IPS-20b (cell line): ENCODE measurements around the gene NCDN.

Experiments
- H3K27ac ChIP-seq: one replicate; pipeline ENCODE4 v1.5.1; 2013; ENCODE audit warnings: low read length
- H3K27me3 ChIP-seq: 2 replicates; pipeline ENCODE4 v1.6.1; 2013; ENCODE audit warnings: mild to moderate bottlenecking, low read length, inconsistent platforms; ENCODE audit not compliant: insufficient read depth
- H3K36me3 ChIP-seq: 2 replicates; pipeline ENCODE4 v1.6.1; 2013; ENCODE audit warnings: low read depth, mild to moderate bottlenecking, inconsistent platforms, low read length, moderate library complexity; ENCODE audit not compliant: insufficient read depth
- H3K4me1 ChIP-seq: 2 replicates; pipeline ENCODE4 v1.6.1; 2013; ENCODE audit warnings: mild to moderate bottlenecking, control low read depth, inconsistent platforms, low read length, moderate library complexity; ENCODE audit not compliant: insufficient read depth
- H3K4me3 ChIP-seq: 2 replicates; pipeline ENCODE4 v1.5.1; 2013; ENCODE audit warnings: mild to moderate bottlenecking, low read length, inconsistent platforms
- H3K9ac ChIP-seq: 2 replicates; pipeline ENCODE4 v1.6.1; 2013; ENCODE audit warnings: low read depth, mild to moderate bottlenecking, inconsistent platforms, low read length, moderate library complexity
- H3K9me3 ChIP-seq: 2 replicates; pipeline ENCODE4 v1.6.1; 2013; ENCODE audit warnings: mild to moderate bottlenecking, low read depth, low read length, inconsistent platforms; ENCODE audit not compliant: insufficient read depth

The NCDN gene

GRCh38 chr1:35533586-35533985 is 24.0 kb upstream of the NCDN start:
- peaks cover 33% of the 10 kb centered on the region for H3K36me3 ChIP-seq
- peaks cover 7% of the 10 kb centered on the region; the same call in 1 of the 2 replicates for H3K9me3 ChIP-seq
- no peaks in the 10 kb centered on the region for H3K27me3 ChIP-seq
- no peak overlapping the region for H3K4me3 ChIP-seq
- peaks cover 36% of the 10 kb centered on the region for H3K4me1 ChIP-seq
- H3K9ac ChIP-seq = no peak overlapping the region
- no peak overlapping the region for H3K27ac ChIP-seq

GRCh38 chr1:35535243-35535642 is 22.4 kb upstream of the NCDN start:
- H3K36me3 ChIP-seq = peaks cover 22% of the 10 kb centered on the region
- peaks cover 6% of the 10 kb centered on the region; the same call in 1 of the 2 replicates for H3K9me3 ChIP-seq
- no peak overlapping the region for H3K4me3 ChIP-seq
- no peaks in the 10 kb centered on the region for H3K27me3 ChIP-seq
- no peak overlapping the region for H3K27ac ChIP-seq
- H3K9ac ChIP-seq = no peak overlapping the region
- H3K4me1 ChIP-seq = peaks cover 47% of the 10 kb centered on the region

- no peaks in the 10 kb centered on the region for H3K9me3 ChIP-seq
- H3K4me1 ChIP-seq = peaks cover 47% of the 10 kb centered on the region
- H3K27me3 ChIP-seq = no peaks in the 10 kb centered on the region
- H3K9ac ChIP-seq = no peak overlapping the region
- no peak overlapping the region for H3K4me3 ChIP-seq
- H3K27ac ChIP-seq = no peak overlapping the region
- H3K36me3 ChIP-seq = peaks cover 19% of the 10 kb centered on the region
Measured at GRCh38 chr1:35536556-35537162, 20.9 kb upstream of the NCDN start.

GRCh38 chr1:35537806-35538205 is 19.8 kb upstream of the NCDN start:
- Histone ChIP-seq H3K9ac (no peak overlapping the region), H3K36me3 (peaks cover 23% of the 10 kb centered on the region), H3K27me3 (no peaks in the 10 kb centered on the region), H3K9me3 (no peaks in the 10 kb centered on the region), H3K4me1 (peaks cover 47% of the 10 kb centered on the region), H3K4me3 (no peak overlapping the region), H3K27ac (no peak overlapping the region)

- Histone ChIP-seq H3K4me3 (no peak overlapping the region), H3K9me3 (no peaks in the 10 kb centered on the region), H3K27ac (no peak overlapping the region), H3K27me3 (no peaks in the 10 kb centered on the region), H3K4me1 (peaks cover 43% of the 10 kb centered on the region), H3K9ac (no peak overlapping the region), H3K36me3 (peaks cover 32% of the 10 kb centered on the region)
Measured at GRCh38 chr1:35539073-35539823, 18.4 kb upstream of the NCDN start.

GRCh38 chr1:35539824-35540261 is 17.8 kb upstream of the NCDN start:
- H3K9me3 ChIP-seq = no peaks in the 10 kb centered on the region
- H3K4me3 ChIP-seq = no peak overlapping the region
- H3K27me3 ChIP-seq = no peaks in the 10 kb centered on the region
- H3K36me3 ChIP-seq = peaks cover 38% of the 10 kb centered on the region
- peaks cover 43% of the 10 kb centered on the region for H3K4me1 ChIP-seq
- H3K27ac ChIP-seq = no peak overlapping the region
- no peak overlapping the region for H3K9ac ChIP-seq

GRCh38 chr1:35544976-35545375 is 12.6 kb upstream of the NCDN start:
- H3K9ac ChIP-seq = no peak overlapping the region
- H3K4me1 ChIP-seq = peaks cover 3% of the 10 kb centered on the region
- H3K9me3 ChIP-seq = no peaks in the 10 kb centered on the region
- no peaks in the 10 kb centered on the region for H3K27me3 ChIP-seq
- H3K4me3 ChIP-seq = no peak overlapping the region
- peaks cover 79% of the 10 kb centered on the region for H3K36me3 ChIP-seq
- H3K27ac ChIP-seq = peak overlapping the region; percentile 25

GRCh38 chr1:35546614-35547013 is 11.0 kb upstream of the NCDN start:
- Histone ChIP-seq H3K4me3 (no peak overlapping the region), H3K36me3 (peaks cover 84% of the 10 kb centered on the region), H3K9ac (no peak overlapping the region)

GRCh38 chr1:35553851-35554250 is 3.7 kb upstream of the NCDN start:
- Histone ChIP-seq H3K4me1 (peaks cover 28% of the 10 kb centered on the region), H3K27me3 (no peaks in the 10 kb centered on the region), H3K9me3 (no peaks in the 10 kb centered on the region), H3K9ac (peak overlapping the region; percentile 79; the same call in 1 of the 2 replicates), H3K4me3 (peak overlapping the region; percentile 82), H3K36me3 (peaks cover 46% of the 10 kb centered on the region), H3K27ac (peak overlapping the region; percentile 82)

More at GRCh38 chr1:35546614-35547013, 11.0 kb upstream of the NCDN start:
- Histone ChIP-seq H3K4me1 (peaks cover 3% of the 10 kb centered on the region; the same call in 1 of the 2 replicates), H3K9me3 (no peaks in the 10 kb centered on the region), H3K27ac (no peak overlapping the region), H3K27me3 (no peaks in the 10 kb centered on the region)

GRCh38 chr1:35554266-35555211 is 3.1 kb upstream of the NCDN start:
- Histone ChIP-seq H3K9me3 (no peaks in the 10 kb centered on the region), H3K4me1 (peaks cover 28% of the 10 kb centered on the region), H3K4me3 (peak overlapping the region; percentile 82), H3K36me3 (peaks cover 40% of the 10 kb centered on the region), H3K9ac (peak overlapping the region; percentile 79), H3K27me3 (no peaks in the 10 kb centered on the region), H3K27ac (peak overlapping the region; percentile 94)

GRCh38 chr1:35555212-35555584 is 2.4 kb upstream of the NCDN start:
- peaks cover 39% of the 10 kb centered on the region for H3K36me3 ChIP-seq
- H3K9ac ChIP-seq = peak overlapping the region; percentile 79; the same call in 1 of the 2 replicates
- no peaks in the 10 kb centered on the region for H3K27me3 ChIP-seq
- H3K9me3 ChIP-seq = no peaks in the 10 kb centered on the region
- H3K4me1 ChIP-seq = peaks cover 28% of the 10 kb centered on the region
- H3K27ac ChIP-seq = peak overlapping the region; percentile 94
- H3K4me3 ChIP-seq = peak overlapping the region; percentile 82
